Parathyroid adenoma (tissue), 2 donors: ENCODE data around the gene HEXA.

Experiments
- H2AFZ ChIP-seq: fragments of 300-600 bp; sonication (generic); one replicate; pipeline ENCODE4 v1.7.0; 2017; ENCODE audit warnings: antibody characterized with exemption, mild to moderate bottlenecking
- H3K27ac ChIP-seq: fragments of 300-600 bp; sonication (generic); one replicate; pipeline ENCODE4 v1.7.0; 2017
- H3K27me3 ChIP-seq: fragments of 300-600 bp; sonication (generic); one replicate; pipeline ENCODE4 v1.7.0; 2017; ENCODE audit warnings: low read length; ENCODE audit not compliant: control insufficient read depth, insufficient read depth
- H3K36me3 ChIP-seq: fragments of 300-600 bp; sonication (generic); one replicate; pipeline ENCODE4 v1.7.0; 2017; ENCODE audit warnings: low read length; ENCODE audit not compliant: control insufficient read depth, insufficient read depth
- H3K4me1 ChIP-seq: fragments of 300-600 bp; sonication (generic); one replicate; pipeline ENCODE4 v1.7.0; 2017; ENCODE audit warnings: control low read depth
- H3K4me2 ChIP-seq: fragments of 300-600 bp; sonication (generic); one replicate; pipeline ENCODE4 v1.7.0; 2017; ENCODE audit warnings: low read length
- H3K4me3 ChIP-seq: fragments of 300-600 bp; sonication (generic); one replicate; pipeline ENCODE4 v1.7.0; 2017; ENCODE audit warnings: low read depth, low read length
- H3K79me2 ChIP-seq: fragments of 300-600 bp; sonication (generic); one replicate; pipeline ENCODE4 v1.7.0; 2017; ENCODE audit warnings: control low read depth
- H3K9ac ChIP-seq: fragments of 300-600 bp; sonication (generic); one replicate; pipeline ENCODE4 v1.7.0; 2017; ENCODE audit warnings: mild to moderate bottlenecking
- H3K9me3 ChIP-seq: fragments of 300-600 bp; sonication (generic); one replicate; pipeline ENCODE4 v1.7.0; 2017; ENCODE audit warnings: low read length; ENCODE audit not compliant: control insufficient read depth
- CTCF ChIP-seq: fragments of 300-600 bp; sonication (generic); IDR thresholded peaks from one replicate; pipeline ENCODE4 v1.7.0; 2017; ENCODE audit warnings: antibody characterized with exemption, mild to moderate bottlenecking
- donor health status: primary hyperparathyroidism.

HEXA gene

GRCh38 chr15:72368325-72368724 is 7.5 kb downstream of the HEXA start:
- H3K9ac ChIP-seq: no peak overlapping the region
- H3K4me2 ChIP-seq: no peak overlapping the region
- no peaks in the 10 kb centered on the region for H3K36me3 ChIP-seq
- no peak overlapping the region for H2AFZ ChIP-seq
- no peaks in the 10 kb centered on the region for H3K27me3 ChIP-seq
- no peaks in the 10 kb centered on the region for H3K9me3 ChIP-seq
- no peak overlapping the region for H3K27ac ChIP-seq
- no peaks in the 10 kb centered on the region for H3K4me1 ChIP-seq
- no peak for TF ChIP-seq CTCF
- H3K79me2 ChIP-seq: peaks cover 13% of the 10 kb centered on the region
- no peak overlapping the region for H3K4me3 ChIP-seq

GRCh38 chr15:72365844-72366243 is 10.0 kb downstream of the HEXA start:
- no peak overlapping the region for H3K4me3 ChIP-seq
- no peaks in the 10 kb centered on the region for H3K36me3 ChIP-seq
- H3K27ac ChIP-seq: no peak overlapping the region
- H2AFZ ChIP-seq: no peak overlapping the region
- no peaks in the 10 kb centered on the region for H3K27me3 ChIP-seq
- H3K79me2 ChIP-seq: peaks cover 15% of the 10 kb centered on the region
- H3K4me2 ChIP-seq: no peak overlapping the region
- no peaks in the 10 kb centered on the region for H3K4me1 ChIP-seq
- no peak for TF ChIP-seq CTCF
- H3K9me3 ChIP-seq: no peaks in the 10 kb centered on the region
- no peak overlapping the region for H3K9ac ChIP-seq

DNA sequence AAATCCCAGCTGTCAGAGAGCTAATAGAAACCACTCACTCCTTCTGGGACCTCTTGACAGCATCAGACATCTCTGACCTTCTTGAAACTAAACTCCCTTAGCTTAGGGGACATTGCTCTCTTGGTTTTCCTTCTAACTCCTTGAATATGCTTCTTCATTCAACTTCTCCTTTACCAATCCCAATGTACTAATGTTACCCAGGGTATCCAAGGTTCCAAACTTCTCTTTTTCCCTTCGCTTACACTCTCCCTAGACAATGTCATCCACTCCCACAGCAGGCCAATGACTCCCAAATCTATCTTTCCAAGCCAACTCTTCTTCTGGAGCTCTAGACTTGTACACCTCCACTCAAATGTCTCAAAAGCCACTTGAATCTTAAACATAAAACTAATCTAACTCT is 14.6 kb downstream of the HEXA start:
- H3K27ac ChIP-seq: no peak overlapping the region
- H3K4me3 ChIP-seq: no peak overlapping the region
- H3K36me3 ChIP-seq: no peaks in the 10 kb centered on the region
- H3K9ac ChIP-seq: no peak overlapping the region
- TF ChIP-seq CTCF: no peak
- no peaks in the 10 kb centered on the region for H3K27me3 ChIP-seq
- peaks cover 4% of the 10 kb centered on the region for H3K79me2 ChIP-seq
- peaks cover 2% of the 10 kb centered on the region for H3K4me1 ChIP-seq
- H2AFZ ChIP-seq: no peak overlapping the region
- H3K9me3 ChIP-seq: no peaks in the 10 kb centered on the region
- H3K4me2 ChIP-seq: no peak overlapping the region

GRCh38 chr15:72358650-72359171 is 17.1 kb downstream of the HEXA start:
- Histone ChIP-seq H3K9me3 (no peaks in the 10 kb centered on the region), H3K4me2 (no peak overlapping the region), H2AFZ (no peak overlapping the region), H3K9ac (no peak overlapping the region), H3K79me2 (peaks cover 4% of the 10 kb centered on the region), H3K4me1 (peaks cover 2% of the 10 kb centered on the region), H3K27ac (no peak overlapping the region), H3K36me3 (no peaks in the 10 kb centered on the region), H3K4me3 (no peak overlapping the region), H3K27me3 (no peaks in the 10 kb centered on the region)
- TF ChIP-seq CTCF: no peak

DNA sequence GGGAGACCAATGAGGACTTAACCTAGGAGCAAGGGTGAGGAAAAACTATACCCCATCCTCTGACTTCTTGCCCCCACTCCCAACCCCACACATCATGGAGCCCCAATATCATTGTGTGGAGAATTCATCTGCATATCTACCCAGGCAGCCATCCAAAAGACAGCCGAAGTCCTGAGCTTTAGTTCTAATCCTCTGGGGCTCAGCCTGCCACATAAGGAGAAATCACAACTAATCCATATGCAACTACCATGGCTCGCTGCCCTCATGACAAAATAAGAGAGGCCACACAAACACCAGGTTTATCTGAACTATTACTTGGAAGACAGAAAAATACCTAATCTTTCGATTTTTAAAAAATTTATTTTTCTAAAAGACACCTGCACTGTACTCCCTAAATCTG is 17.7 kb downstream of the HEXA start:
- TF ChIP-seq CTCF: no peak
- Histone ChIP-seq H3K9me3 (no peaks in the 10 kb centered on the region), H2AFZ (no peak overlapping the region), H3K9ac (no peak overlapping the region), H3K27ac (no peak overlapping the region), H3K4me3 (no peak overlapping the region), H3K27me3 (no peaks in the 10 kb centered on the region), H3K36me3 (no peaks in the 10 kb centered on the region), H3K4me1 (peaks cover 2% of the 10 kb centered on the region), H3K79me2 (peaks cover 3% of the 10 kb centered on the region), H3K4me2 (no peak overlapping the region)
